Activated CD4-positive, alpha-beta T cell treated with anti-CD3 and anti-CD28 coated beads for 24 hours (primary cell): Measurements from ENCODE around the gene TOP2A.

ENCODE experiments used
- DNase-seq, 2 donors: peaks; one replicate each; pipeline ENCODE4 v3.0.0-alpha.2; 2020; ENCODE audit warnings: low read depth in 2 of 2

TOP2A gene

GRCh38 chr17:40347319-40348135 is 70.2 kb downstream of the TOP2A start:
- no peak for DNase-seq

GRCh38 chr17:40346765-40347158 is 70.9 kb downstream of the TOP2A start:
- no peak for DNase-seq

GRCh38 chr17:40345994-40346764 is 71.5 kb downstream of the TOP2A start:
- DNase-seq, result no peak

- no peak for DNase-seq
Observed at GRCh38 chr17:40345161-40345993, 72.3 kb downstream of the TOP2A start.

- DNase-seq, result no peak
Observed at GRCh38 chr17:40344421-40345160, 73.1 kb downstream of the TOP2A start.

GRCh38 chr17:40343219-40344119 is 74.2 kb downstream of the TOP2A start:
- no peak for DNase-seq

GRCh38 chr17:40342504-40343218 is 75.0 kb downstream of the TOP2A start:
- DNase-seq, result no peak

- no peak for DNase-seq
Observed at GRCh38 chr17:40341808-40342503, 75.7 kb downstream of the TOP2A start.

GRCh38 chr17:40340880-40341807 is 76.6 kb downstream of the TOP2A start:
- DNase-seq, result peak in 1 of 2 donors; percentile 69

GRCh38 chr17:40340327-40340726 is 77.4 kb downstream of the TOP2A start:
- DNase-seq, result no peak

- DNase-seq, result no peak
Observed at GRCh38 chr17:40338941-40339649, 78.6 kb downstream of the TOP2A start.
